Measurements from ENCODE around the gene RAB6B. TPM values are rescaled to one million over a fixed set of nuclear protein-coding genes. Genes with fewer than 3 reads are reported as not detected.
A peak's percentile ranks its signal among the peaks of the same experiment; 100 is the strongest.

RAB6B gene
- 9.7 TPM for polyA plus RNA-seq (ENCODE audit: insufficient read length)

DNA sequence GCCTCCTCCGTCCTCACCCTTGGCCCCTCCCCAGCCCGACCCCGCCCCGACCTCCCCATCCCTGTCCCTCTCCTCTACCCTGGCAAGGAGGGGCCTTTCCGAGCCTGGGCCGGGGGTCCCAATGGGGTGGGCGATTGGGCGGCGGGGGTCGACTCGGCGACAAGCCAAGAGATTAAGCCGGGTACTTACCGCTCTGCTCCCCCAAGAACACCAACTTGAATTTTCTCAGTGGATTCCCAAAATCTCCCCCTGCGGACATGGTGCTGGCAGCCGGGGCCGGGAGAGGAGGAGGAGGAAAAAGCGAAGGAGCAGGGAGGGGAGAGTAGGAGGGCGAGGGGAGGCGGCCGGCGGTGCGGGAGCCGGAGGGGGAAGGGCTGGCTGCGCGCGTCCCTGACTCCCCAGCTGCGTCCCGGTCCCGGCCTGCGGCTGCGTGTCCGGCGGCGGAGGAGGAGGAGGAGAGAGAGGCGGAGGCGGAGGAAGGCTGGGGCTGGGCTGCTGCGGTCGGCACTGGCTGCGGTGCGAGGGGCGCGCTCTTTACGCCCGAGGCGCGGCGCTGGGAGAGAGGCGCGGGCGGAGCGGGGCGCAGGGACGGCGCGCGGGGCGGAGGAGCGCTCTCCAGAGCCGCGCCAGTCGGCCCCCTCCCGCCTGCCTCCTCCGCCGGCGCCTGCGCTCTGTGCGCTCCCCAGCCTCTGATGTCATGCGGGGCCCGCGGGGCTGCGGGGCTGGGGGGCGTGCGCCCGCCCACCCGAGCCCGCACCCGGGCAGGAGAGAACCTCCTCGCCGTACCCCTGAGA lies at the start of gene RAB6B:
TSS of gene RAB6B (minus strand) at position 675 of the 794 bp plus-strand sequence. CDS start at position 259, 416 bp downstream.
- peak; percentile 65 for DNase-seq

- DNase-seq = no peak
Measured at GRCh38 chr3:133944641-133945380, 49.1 kb upstream of the RAB6B start.

- no peak for DNase-seq
Measured at GRCh38 chr3:133944181-133944580, 48.5 kb upstream of the RAB6B start.

- no peak for DNase-seq
Measured at GRCh38 chr3:133943639-133944141, 48.0 kb upstream of the RAB6B start.

GRCh38 chr3:133943031-133943535 lies 47.4 kb upstream of the RAB6B start:
- no peak for DNase-seq

DNA sequence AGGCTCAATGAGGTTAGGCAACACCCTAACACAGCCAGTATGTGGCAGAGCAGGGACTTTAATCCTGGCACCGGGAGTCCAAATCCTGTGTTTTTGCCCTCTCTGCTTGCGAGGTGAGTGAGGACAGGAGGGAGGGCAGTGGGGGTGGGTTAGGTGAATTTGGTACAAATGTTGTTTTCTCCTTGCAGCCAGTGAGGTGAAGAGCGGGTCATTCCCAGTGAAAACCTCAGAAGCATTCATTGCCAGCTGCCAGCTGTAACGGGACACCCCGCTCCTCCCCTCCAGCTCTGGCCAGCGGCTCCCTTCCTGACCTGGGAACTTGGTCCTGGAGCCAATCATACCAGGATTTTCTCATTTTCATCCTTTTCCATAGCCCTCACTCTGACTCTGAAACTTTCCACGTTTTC lies 45.7 kb upstream of the RAB6B start:
- peak; percentile 71 for DNase-seq

- no peak for DNase-seq
Measured at GRCh38 chr3:133940536-133940935, 44.9 kb upstream of the RAB6B start.

DNA sequence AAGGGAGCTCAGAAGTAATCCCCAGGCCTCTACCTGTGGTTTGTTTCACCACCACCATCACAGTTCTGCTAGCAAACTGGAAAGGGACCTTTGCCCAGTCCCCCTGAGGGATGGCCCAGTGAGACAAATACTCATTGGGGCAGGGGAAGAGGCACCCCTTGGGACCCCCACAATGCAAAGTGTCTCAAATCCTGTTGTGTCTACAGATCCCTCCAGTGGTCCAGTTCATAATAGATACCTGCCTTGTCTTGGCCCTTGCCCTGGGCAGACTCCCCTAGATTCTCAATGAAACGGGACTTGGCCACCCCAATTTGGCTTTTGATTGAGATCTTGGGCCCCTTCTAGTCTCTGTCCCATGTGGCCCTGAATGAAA lies 43.8 kb upstream of the RAB6B start:
- DNase-seq = no peak

GRCh38 chr3:133938770-133939462 lies 43.2 kb upstream of the RAB6B start:
- no peak for DNase-seq

DNA sequence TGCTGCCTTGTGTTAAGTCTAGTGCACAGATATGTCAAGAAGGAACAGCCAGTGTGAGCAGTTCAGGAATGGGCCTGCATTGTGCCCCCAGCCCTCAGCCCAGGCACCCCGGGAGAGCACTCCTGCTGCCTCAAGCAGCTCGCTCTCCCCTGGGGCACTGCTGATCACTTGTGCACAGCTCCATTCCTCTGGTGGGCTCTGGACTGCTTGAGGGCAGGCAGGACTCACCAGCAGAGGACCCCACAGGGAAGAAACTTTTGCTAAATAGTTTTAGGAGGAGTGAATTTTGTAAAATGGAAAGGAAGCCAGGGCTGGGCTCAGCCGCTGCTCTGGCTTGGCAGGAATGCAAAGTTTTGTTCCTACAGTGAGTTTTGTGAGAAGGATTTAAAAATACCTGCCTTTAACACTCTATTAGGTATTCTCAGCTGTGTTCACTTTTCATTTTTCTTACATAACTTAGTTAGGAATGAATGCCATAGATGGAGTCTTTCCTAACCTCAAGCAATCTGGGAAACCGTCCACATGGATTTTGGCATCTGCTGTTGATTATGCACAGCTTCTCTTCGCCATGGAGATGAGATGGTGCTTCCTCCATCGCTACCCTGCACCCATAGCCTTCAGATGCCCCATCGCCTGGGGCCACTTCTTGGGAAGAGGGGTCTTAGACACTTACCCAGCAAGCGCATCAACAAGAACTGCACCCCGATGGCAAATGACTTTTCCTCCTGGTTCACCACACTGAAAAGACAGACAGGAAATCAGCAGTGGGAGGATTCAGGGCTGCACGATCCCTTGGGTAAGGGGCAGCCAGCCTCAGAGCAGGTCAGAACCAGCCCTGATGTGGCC lies 42.3 kb upstream of the RAB6B start:
- DNase-seq = peak; percentile 66

DNA sequence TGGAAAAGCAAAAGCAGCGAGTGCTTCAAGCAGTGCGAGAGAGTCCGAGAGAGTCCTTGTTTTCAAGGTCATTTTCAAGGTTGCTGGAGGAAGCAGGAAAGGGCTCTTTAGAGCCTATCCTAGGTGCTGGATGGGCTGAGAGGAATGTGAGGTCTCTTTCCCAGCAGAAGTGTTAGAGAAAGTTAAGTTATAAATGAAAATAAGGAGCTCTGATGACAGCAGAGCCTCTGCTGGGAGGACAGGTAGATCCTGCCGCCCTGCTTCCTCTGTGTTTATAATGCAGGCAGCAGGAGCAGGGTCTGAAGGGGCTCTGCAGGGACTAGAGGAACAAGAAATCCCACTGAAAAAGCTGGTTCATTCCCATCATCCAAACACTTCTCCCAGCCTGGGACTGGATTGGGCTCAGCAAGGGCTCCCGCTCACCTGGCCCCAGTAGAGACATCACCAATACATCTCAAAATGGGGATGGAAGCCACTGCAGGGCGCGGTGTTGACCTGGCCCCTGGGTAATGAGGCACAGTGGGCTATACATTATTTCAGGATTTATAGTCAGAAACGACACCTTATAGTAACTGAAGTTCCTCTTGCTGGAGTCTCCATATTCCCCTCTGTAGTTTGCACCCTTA lies 41.5 kb upstream of the RAB6B start:
- no peak for DNase-seq

- DNase-seq = no peak
Measured at GRCh38 chr3:133935843-133936769, 40.4 kb upstream of the RAB6B start.

- no peak for DNase-seq
Measured at GRCh38 chr3:133934996-133935842, 39.5 kb upstream of the RAB6B start.

DNA sequence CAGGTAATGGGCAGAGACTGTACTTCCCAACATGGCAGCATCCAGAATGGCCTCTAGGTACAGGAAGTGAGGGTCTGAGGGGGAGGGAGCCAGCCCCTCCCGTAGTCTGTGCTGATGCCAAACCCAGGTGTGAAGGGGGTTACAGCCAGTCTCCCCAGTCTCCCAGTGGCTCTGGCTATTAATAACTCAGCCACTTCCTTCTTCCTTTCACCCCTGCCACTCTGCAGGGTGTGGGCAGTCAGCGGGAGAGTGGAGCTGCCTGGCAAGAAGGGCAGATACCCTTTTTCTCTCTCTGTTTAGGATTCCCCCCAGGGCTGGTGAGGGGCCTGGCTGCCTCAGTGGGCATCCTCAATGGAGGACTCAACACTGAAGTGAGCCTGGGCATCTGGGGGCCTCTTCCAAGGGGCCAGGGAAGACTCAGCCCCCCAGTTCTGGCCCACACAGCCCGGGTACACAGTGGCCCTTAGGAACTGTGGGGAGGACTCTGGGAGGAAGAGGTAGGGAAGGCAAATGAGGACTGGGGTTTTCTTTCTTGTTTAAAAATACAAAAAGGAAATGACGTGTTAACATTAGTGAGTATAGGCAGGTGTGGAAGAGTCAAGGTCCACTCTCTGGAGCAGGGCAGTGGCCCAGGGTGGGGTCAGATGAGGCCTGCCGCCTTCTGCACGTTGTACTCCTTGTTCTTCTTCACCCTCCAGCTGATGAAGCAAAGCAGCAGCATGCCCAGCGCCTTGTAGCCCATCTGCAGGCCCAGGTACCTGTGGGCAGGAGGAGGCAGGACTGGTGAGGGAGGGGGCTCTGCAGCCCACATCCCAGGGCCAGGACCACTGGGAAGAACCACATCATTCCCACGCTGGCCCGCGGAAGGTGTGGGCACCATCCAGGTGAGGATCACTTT lies 38.6 kb upstream of the RAB6B start:
- DNase-seq = no peak

GRCh38 chr3:133933097-133934024 lies 37.7 kb upstream of the RAB6B start:
- DNase-seq = no peak

DNA sequence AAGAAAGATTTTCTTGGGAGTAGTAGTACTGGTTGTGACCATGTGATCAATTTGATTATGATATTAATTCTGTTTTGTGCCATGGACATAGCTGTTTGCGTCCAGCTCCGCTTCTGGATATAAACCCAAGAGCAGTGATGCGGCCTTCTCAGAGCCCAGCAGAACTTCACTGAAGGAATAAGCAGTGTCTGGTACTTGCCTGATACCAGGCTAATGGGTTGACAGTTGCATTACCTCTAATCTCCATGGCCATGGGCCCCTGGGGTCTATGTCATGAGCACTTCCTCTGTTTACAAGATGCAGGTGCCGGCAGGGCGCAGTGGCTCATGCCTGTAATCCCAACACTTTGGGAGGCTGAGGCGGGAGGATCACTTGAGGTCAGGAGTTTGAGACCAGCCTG lies 36.3 kb upstream of the RAB6B start:
- no peak for DNase-seq

DNA sequence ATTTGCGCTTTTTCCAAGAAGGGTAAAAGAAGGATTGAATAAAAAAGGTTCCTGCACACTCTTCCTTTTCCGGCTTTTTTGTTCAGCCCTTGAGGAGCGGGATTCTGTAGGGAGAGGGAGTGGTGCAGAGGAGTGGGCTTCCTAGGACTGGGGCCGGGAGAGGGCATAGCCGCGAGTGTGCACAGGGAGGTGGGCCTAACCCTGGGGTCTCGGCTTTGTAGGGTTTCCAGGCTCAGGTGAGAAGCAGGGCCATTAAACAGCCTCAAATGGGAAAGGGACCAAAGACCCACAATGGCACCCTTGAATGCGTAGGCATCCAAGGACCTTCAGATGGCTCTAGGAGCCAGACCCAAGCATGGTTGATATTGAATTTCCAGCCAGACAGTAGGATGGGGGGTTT lies 35.4 kb upstream of the RAB6B start:
- no peak for DNase-seq

Measured in hindlimb muscle (tissue), 1 donor.